ENCODE data around the gene VIPR1.

GRCh38 chr3:42456211-42456610 lies 46.2 kb upstream of the VIPR1 start:
- TF ChIP-seq ARNTL (CRISPR knock-in tag; IDR thresholded peaks at IDR 0.05; ENCODE audit: borderline replicate concordance, low read depth) (no peak), CREB5 (CRISPR knock-in tag; IDR thresholded peaks at IDR 0.05; ENCODE audit: low read depth) (no peak), ZFP30 (CRISPR knock-in tag; IDR thresholded peaks at IDR 0.05) (no peak), ZFP3 (CRISPR knock-in tag; IDR thresholded peaks at IDR 0.05) (no peak), PATZ1 (CRISPR knock-in tag; IDR thresholded peaks at IDR 0.05; ENCODE audit: borderline replicate concordance) (no peak), POU6F1 (CRISPR knock-in tag; IDR thresholded peaks at IDR 0.05; ENCODE audit: borderline replicate concordance, low read depth) (no peak), ZNF565 (CRISPR knock-in tag; conservative IDR thresholded peaks at IDR 0.05; ENCODE audit: low read depth) (no peak), SNAI2 (CRISPR knock-in tag; IDR thresholded peaks at IDR 0.05) (no peak), ZC3H10 (CRISPR knock-in tag; IDR thresholded peaks at IDR 0.05) (no peak), ESRRG (CRISPR knock-in tag; IDR thresholded peaks at IDR 0.05) (no peak)

Measured in SK-N-SH treated with all-trans-retinoic acid at 6 μM for 48 hours (cell line).